Tibial nerve (tissue), 3 donors: ENCODE data around the gene ARHGAP26.

Source experiments
- CTCF ChIP-seq, 5 experiments: fragments of 200-600 bp in 3 of 5; fragments of 450-650 bp in 2 of 5; sonication (generic) in 3 of 5; IDR thresholded peaks; one replicate each; pipeline ENCODE4 v1.5.1; 2016 to 2019; ENCODE audit warnings: antibody characterized with exemption in 5 of 5, mild to moderate bottlenecking in 3 of 5, moderate library complexity in 2 of 5
- POLR2A ChIP-seq, 2 donors: fragments of 450-650 bp; IDR thresholded peaks; one replicate each; pipeline ENCODE4 v1.6.1; 2017; ENCODE audit warnings: antibody characterized with exemption in 2 of 2, mild to moderate bottlenecking in 2 of 2, moderate library complexity in 2 of 2

GRCh38 chr5:143059976-143060765, 290.0 kb downstream of the ARHGAP26 start:
- TF ChIP-seq CTCF (IDR thresholded peaks at IDR 0.05) (no peak), POLR2A (IDR thresholded peaks at IDR 0.05) (no peak)
